Tibial artery (tissue), 4 donors: Measurements from ENCODE around the gene GALNT1.

Experiments
- DNase-seq, 2 donors: peaks; one replicate each; pipeline ENCODE4 v3.0.0-alpha.2; 2019
- H3K27ac ChIP-seq, 2 donors: fragments of 200-600 bp; sonication (generic) in 1 of 2; 1 replicate in 1 of 2; 2 replicates in 1 of 2; pipeline ENCODE4 v1.5.1; 2018 to 2019; ENCODE audit warnings: mild to moderate bottlenecking in 1 of 2
- H3K27me3 ChIP-seq, 2 donors: fragments of 200-600 bp; sonication (generic) in 1 of 2; one replicate each; pipeline versions ENCODE4 v1.5.1 to v1.6.0; 2016 to 2019
- H3K36me3 ChIP-seq, 3 donors: fragments of 200-600 bp; sonication (generic) in 2 of 3; one replicate each; pipeline ENCODE4 v1.5.1; 2016 to 2019; ENCODE audit warnings: mild to moderate bottlenecking in 2 of 3
- H3K4me1 ChIP-seq, 4 donors: fragments of 200-600 bp; sonication (generic) in 2 of 4; 1 replicate in 3 of 4; 2 replicates in 1 of 4; pipeline ENCODE4 v1.5.1; 2016 to 2019
- H3K4me3 ChIP-seq, 2 donors: fragments of 200-600 bp; sonication (generic) in 1 of 2; 1 replicate in 1 of 2; 2 replicates in 1 of 2; pipeline ENCODE4 v1.5.1; 2018 to 2019; ENCODE audit warnings: mild to moderate bottlenecking in 2 of 2
- H3K9me3 ChIP-seq, 3 donors: fragments of 200-600 bp; sonication (generic) in 1 of 3; one replicate each; pipeline ENCODE4 v1.5.1; 2016 to 2019
- intact Hi-C: fragments of 100-400 bp; cut with DNase I; formaldehyde crosslinking; loops from one replicate; pipeline ENCODE4 v1.15.0; 2023; ENCODE audit warnings: low total_unique reads
- TF ChIP-seq, protein P1 (sequence below), 2 experiments: fragments of 200-600 bp in 1 of 2; fragments of 450-650 bp in 1 of 2; IDR thresholded peaks; one replicate each; pipeline ENCODE4 v1.5.1; 2017 to 2019; ENCODE audit warnings: antibody characterized with exemption in 2 of 2, mild to moderate bottlenecking in 1 of 2, moderate library complexity in 1 of 2

Gene GALNT1

DNA sequence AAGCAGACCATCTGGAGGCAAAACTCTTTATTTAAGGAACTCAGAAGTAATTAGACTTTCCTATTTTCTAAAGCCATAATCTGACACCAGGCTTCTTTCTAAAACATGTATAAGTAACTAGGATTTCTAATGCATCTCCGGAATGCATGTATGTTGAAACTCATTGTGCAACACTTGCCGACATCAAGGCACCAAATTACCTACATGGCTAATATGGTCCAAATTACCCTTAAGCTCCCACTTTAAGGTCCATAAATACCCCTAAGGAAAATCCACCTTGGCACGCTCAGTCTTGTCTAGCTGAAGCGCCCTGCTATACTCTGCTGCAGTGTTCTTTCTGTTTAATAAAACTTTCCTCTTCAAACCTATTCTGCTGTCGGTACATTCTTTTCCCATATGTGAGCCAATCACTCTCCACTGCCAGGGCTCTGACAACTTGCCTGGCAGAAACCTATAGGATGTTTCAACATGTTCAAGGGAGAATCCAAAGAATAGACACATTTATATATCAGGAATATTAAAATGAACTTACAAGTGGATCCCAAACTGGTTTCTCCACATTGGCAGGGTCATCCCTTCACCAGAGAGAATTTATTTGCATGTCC is 171.9 kb downstream of the GALNT1 start:
- TF ChIP-seq, protein P1, sequence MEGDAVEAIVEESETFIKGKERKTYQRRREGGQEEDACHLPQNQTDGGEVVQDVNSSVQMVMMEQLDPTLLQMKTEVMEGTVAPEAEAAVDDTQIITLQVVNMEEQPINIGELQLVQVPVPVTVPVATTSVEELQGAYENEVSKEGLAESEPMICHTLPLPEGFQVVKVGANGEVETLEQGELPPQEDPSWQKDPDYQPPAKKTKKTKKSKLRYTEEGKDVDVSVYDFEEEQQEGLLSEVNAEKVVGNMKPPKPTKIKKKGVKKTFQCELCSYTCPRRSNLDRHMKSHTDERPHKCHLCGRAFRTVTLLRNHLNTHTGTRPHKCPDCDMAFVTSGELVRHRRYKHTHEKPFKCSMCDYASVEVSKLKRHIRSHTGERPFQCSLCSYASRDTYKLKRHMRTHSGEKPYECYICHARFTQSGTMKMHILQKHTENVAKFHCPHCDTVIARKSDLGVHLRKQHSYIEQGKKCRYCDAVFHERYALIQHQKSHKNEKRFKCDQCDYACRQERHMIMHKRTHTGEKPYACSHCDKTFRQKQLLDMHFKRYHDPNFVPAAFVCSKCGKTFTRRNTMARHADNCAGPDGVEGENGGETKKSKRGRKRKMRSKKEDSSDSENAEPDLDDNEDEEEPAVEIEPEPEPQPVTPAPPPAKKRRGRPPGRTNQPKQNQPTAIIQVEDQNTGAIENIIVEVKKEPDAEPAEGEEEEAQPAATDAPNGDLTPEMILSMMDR (IDR thresholded peaks at IDR 0.05) = no peak
- Histone ChIP-seq H3K27ac (no peak overlapping the region), H3K4me1 (no peaks in the 10 kb centered on the region), H3K27me3 (peaks cover 0 to 17% of the 10 kb centered on the region in 2 donors), H3K9me3 (no peaks in the 10 kb centered on the region), H3K4me3 (no peak overlapping the region), H3K36me3 (no peaks in the 10 kb centered on the region)
- DNase-seq = no peak
- intact Hi-C loops = no loop called here

DNA sequence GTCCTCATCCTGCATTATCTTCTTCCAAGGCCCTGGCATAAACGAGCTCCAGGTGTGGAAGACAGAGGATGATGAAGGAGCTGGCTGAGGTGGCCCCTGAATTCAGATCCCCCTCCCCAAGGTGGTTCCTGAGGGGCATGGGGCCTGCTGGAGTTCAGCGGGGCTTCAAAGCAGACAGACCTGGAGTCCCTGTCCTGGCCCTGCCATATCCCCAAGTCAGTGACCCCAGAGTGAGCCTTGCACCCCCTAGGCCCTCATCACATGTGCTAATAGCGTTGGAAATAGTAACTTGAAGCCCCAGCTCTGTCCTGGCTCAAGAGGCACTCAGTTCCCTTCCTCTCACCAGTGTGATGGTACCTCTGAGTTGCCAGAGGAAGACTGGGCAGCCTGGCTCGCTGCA is 172.9 kb downstream of the GALNT1 start:
- DNase-seq = no peak
- H3K4me3 ChIP-seq = no peak overlapping the region
- no peaks in the 10 kb centered on the region for H3K4me1 ChIP-seq
- intact Hi-C loops = no loop called here
- no peak overlapping the region for H3K27ac ChIP-seq
- H3K36me3 ChIP-seq = no peaks in the 10 kb centered on the region
- TF ChIP-seq, protein P1 (IDR thresholded peaks at IDR 0.05) = no peak
- H3K9me3 ChIP-seq = no peaks in the 10 kb centered on the region
- H3K27me3 ChIP-seq = peaks cover 0 to 16% of the 10 kb centered on the region in 2 donors

DNA sequence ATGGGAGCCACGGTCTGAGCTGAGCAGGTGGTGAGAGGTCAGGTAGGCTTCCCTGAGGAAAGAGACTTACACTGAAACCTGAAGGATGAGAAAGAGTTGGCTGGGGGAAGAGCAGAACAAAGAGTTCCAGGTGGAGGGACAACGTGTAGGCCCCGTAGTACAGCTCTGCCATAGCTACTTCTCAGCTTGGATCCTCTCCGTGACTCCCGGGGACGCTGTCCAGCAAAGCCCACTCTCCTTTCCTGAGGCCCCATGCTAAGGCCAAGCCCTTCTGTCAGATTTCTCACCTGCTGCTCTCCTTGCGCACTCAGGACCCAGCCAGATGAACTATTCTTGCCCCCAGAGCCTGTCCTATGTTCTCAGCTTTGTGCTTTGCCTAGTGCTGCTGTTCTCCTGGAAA is 173.8 kb downstream of the GALNT1 start:
- no peaks in the 10 kb centered on the region for H3K36me3 ChIP-seq
- no peaks in the 10 kb centered on the region for H3K4me1 ChIP-seq
- DNase-seq = no peak
- TF ChIP-seq, protein P1 (IDR thresholded peaks at IDR 0.05) = no peak
- intact Hi-C loops = no loop called here
- no peak overlapping the region for H3K27ac ChIP-seq
- H3K9me3 ChIP-seq = no peaks in the 10 kb centered on the region
- H3K27me3 ChIP-seq = peaks cover 0 to 16% of the 10 kb centered on the region in 2 donors
- H3K4me3 ChIP-seq = no peak overlapping the region

DNA sequence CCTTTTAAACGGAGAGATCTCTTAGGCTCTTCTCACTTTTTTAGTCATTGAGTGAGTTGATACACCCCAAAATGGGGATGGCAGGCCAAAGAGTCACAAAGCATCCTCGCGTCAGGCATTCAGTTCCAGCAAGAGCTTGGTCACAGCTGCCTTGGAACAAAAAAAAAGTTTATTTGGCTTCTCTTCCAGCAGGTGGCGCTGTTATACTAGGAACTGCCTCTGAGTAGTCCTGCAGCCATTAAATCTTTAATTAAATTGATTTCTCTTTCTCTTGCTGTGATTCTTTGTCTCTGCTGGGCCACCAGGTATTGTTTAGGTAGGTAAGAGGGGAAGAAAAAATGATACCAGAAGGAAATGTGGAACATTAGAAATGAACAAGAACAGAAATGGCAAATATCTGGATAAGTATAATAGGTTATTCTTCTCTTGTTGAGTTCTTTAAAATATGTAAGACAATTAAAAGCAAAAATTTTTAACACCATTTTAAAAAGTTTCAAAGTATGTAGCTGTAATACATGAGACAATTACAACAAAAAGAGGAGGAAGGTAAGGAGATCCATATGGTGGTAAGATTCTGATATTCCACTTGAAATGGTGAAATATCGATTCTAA is 175.1 kb downstream of the GALNT1 start:
- DNase-seq = no peak

More for the DNA sequence above, 175.1 kb downstream of the GALNT1 start:
- Histone ChIP-seq H3K27ac (no peak overlapping the region), H3K4me3 (no peak overlapping the region), H3K27me3 (peaks cover 0 to 16% of the 10 kb centered on the region in 2 donors), H3K4me1 (no peaks in the 10 kb centered on the region), H3K9me3 (no peaks in the 10 kb centered on the region), H3K36me3 (no peaks in the 10 kb centered on the region)
- intact Hi-C loops = loop anchor here (2.0 kb wide), 1 partner anchor 196 kb away; no protein-coding TSS in a partner anchor
- TF ChIP-seq, protein P1 (IDR thresholded peaks at IDR 0.05) = peak; percentile 73
